Measurements from ENCODE around the gene PTGER2.

The PTGER2 gene

DNA sequence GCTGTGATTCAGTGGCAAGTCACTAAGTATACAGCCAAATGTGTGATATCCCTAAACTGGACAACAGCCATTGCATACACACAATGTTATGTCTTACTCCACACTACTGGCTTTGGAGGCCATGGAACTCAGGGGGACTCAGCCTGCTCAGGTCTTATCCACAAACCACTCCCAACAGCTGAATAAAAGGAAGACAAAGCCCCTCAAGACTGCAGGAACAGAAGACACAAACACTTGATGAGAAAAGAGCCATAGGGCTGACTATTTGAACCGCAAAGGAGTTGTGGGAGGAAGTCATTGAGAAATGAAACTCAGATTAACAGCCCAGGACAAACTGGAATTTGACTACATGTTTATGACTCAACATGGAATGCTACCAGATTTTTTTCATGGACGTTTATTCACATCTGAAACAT, 40.9 kb downstream of the PTGER2 start:
- no peak overlapping the region for H3K4me2 ChIP-seq (ENCODE audit: low read length)
- TF ChIP-seq, protein P1, sequence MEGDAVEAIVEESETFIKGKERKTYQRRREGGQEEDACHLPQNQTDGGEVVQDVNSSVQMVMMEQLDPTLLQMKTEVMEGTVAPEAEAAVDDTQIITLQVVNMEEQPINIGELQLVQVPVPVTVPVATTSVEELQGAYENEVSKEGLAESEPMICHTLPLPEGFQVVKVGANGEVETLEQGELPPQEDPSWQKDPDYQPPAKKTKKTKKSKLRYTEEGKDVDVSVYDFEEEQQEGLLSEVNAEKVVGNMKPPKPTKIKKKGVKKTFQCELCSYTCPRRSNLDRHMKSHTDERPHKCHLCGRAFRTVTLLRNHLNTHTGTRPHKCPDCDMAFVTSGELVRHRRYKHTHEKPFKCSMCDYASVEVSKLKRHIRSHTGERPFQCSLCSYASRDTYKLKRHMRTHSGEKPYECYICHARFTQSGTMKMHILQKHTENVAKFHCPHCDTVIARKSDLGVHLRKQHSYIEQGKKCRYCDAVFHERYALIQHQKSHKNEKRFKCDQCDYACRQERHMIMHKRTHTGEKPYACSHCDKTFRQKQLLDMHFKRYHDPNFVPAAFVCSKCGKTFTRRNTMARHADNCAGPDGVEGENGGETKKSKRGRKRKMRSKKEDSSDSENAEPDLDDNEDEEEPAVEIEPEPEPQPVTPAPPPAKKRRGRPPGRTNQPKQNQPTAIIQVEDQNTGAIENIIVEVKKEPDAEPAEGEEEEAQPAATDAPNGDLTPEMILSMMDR (IDR thresholded peaks at IDR 0.05; ENCODE audit: low read length), result no peak
- TF ChIP-seq EZH2 (IDR thresholded peaks at IDR 0.05; ENCODE audit: borderline replicate concordance, low read length), result no peak
- H3K9ac ChIP-seq (ENCODE audit: low read length), result no peak overlapping the region
- no peak overlapping the region for H2AFZ ChIP-seq (ENCODE audit: low read length)
- H3K4me1 ChIP-seq (ENCODE audit: insufficient read depth, low read length, severe bottlenecking), result no peaks in the 10 kb centered on the region
- no peaks in the 10 kb centered on the region for H3K9me3 ChIP-seq (ENCODE audit: low read length)
- H3K36me3 ChIP-seq (ENCODE audit: insufficient read depth, low read length), result no peaks in the 10 kb centered on the region
- H3K79me2 ChIP-seq (ENCODE audit: insufficient read depth, low read length), result no peaks in the 10 kb centered on the region
- no peaks in the 10 kb centered on the region for H4K20me1 ChIP-seq (ENCODE audit: insufficient read depth, low read length)
- no peak overlapping the region for H3K4me3 ChIP-seq (ENCODE audit: low read depth, low read length, poor library complexity, severe bottlenecking)
- H3F3A ChIP-seq (ENCODE audit: insufficient read depth, low read length), result no peaks in the 10 kb centered on the region
- H3K9me2 ChIP-seq (ENCODE audit: low read depth, low read length), result no peaks in the 10 kb centered on the region
- no peak overlapping the region for H3K27ac ChIP-seq (ENCODE audit: low read depth, low read length, poor library complexity, severe bottlenecking)
- no peaks in the 10 kb centered on the region for H3K27me3 ChIP-seq (ENCODE audit: insufficient read depth, low read length)

DNA sequence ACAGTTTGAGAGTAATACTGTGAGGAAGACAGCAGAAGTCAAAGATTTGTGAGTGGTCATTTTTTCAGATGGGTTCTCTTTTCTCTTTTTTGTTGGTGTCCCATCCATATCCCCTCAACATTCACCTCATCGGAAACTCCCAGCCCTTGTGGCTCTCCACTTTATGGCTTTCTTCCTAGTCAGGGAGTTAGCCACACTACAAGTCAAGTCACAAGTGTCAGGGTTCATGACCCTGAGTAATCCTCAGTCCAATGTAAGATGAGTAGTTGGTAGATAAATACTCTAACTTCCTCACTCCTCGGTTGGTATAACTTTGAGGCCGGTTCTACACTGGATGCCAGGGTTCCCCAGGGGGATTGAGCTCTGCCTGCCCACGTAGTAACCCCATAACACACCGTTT, 41.4 kb downstream of the PTGER2 start:
- Histone ChIP-seq H3K9me3 (ENCODE audit: low read length) (no peaks in the 10 kb centered on the region), H3K27ac (ENCODE audit: low read depth, low read length, poor library complexity, severe bottlenecking) (no peak overlapping the region), H4K20me1 (ENCODE audit: insufficient read depth, low read length) (no peaks in the 10 kb centered on the region), H3K36me3 (ENCODE audit: insufficient read depth, low read length) (no peaks in the 10 kb centered on the region), H3K9ac (ENCODE audit: low read length) (no peak overlapping the region), H3K4me2 (ENCODE audit: low read length) (no peak overlapping the region), H3K4me1 (ENCODE audit: insufficient read depth, low read length, severe bottlenecking) (no peaks in the 10 kb centered on the region), H3K9me2 (ENCODE audit: low read depth, low read length) (no peaks in the 10 kb centered on the region), H3F3A (ENCODE audit: insufficient read depth, low read length) (no peaks in the 10 kb centered on the region), H3K79me2 (ENCODE audit: insufficient read depth, low read length) (no peaks in the 10 kb centered on the region), H2AFZ (ENCODE audit: low read length) (no peak overlapping the region), H3K4me3 (ENCODE audit: low read depth, low read length, poor library complexity, severe bottlenecking) (no peak overlapping the region), H3K27me3 (ENCODE audit: insufficient read depth, low read length) (no peaks in the 10 kb centered on the region)
- TF ChIP-seq, protein P1 (IDR thresholded peaks at IDR 0.05; ENCODE audit: low read length), result no peak
- TF ChIP-seq EZH2 (IDR thresholded peaks at IDR 0.05; ENCODE audit: borderline replicate concordance, low read length), result no peak

DNA sequence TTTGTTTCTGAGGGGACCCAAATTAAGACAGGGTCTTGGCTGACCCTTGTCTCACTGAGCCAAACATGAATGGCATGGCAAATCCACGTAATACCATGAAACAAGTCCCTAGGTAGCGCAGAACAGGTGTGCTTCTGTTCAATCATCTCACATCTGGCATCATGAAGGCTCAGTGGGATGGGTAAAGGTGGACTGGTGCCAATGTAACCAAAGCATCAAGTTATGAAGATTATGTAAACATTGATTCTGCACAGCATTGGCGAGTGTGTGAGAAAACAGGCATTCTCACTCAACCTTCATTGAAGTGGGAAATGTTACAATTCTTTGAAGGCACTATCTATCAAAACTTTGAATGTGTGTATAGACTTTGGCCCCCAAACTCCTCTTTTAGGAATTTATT, 41.9 kb downstream of the PTGER2 start:
- Histone ChIP-seq H3K4me3 (ENCODE audit: low read depth, low read length, poor library complexity, severe bottlenecking) (no peak overlapping the region), H3K9ac (ENCODE audit: low read length) (no peak overlapping the region), H3K9me2 (ENCODE audit: low read depth, low read length) (no peaks in the 10 kb centered on the region), H3F3A (ENCODE audit: insufficient read depth, low read length) (no peaks in the 10 kb centered on the region), H3K27ac (ENCODE audit: low read depth, low read length, poor library complexity, severe bottlenecking) (no peak overlapping the region), H3K36me3 (ENCODE audit: insufficient read depth, low read length) (no peaks in the 10 kb centered on the region), H3K4me2 (ENCODE audit: low read length) (no peak overlapping the region), H3K79me2 (ENCODE audit: insufficient read depth, low read length) (no peaks in the 10 kb centered on the region), H3K27me3 (ENCODE audit: insufficient read depth, low read length) (no peaks in the 10 kb centered on the region), H4K20me1 (ENCODE audit: insufficient read depth, low read length) (no peaks in the 10 kb centered on the region), H3K9me3 (ENCODE audit: low read length) (no peaks in the 10 kb centered on the region), H2AFZ (ENCODE audit: low read length) (no peak overlapping the region), H3K4me1 (ENCODE audit: insufficient read depth, low read length, severe bottlenecking) (no peaks in the 10 kb centered on the region)
- TF ChIP-seq, protein P1 (IDR thresholded peaks at IDR 0.05; ENCODE audit: low read length), result no peak
- TF ChIP-seq EZH2 (IDR thresholded peaks at IDR 0.05; ENCODE audit: borderline replicate concordance, low read length), result no peak
